Measurements from ENCODE around the gene ZC3H10. TPM values are rescaled to one million over a fixed set of nuclear protein-coding genes. Genes with fewer than 3 reads are reported as not detected.

The ZC3H10 gene
- total RNA-seq, 1 experiment from 2014 or later = 8.7 TPM

DNA sequence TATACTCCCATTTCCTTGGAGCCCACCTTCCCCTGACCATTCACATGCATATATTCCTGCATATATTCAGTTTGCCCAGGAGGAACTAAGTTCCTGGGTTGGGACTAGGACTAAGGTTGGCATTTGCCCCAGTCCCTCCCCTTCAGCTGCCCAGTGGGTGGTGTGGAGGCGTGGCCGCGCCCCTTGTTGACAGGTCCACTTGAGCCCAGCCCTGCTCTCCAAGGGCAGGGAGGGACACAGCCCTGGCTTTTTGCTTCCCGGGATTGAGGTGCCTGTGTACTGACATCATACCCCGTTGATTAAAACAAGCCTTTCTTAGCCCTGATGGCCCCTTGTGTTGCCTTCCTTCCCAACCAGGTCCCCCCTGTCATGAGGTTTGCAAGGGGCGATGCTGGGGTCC, 30.8 kb upstream of the ZC3H10 start:
- Histone ChIP-seq H3K9me2 (ENCODE audit: insufficient read depth) (no peaks in the 10 kb centered on the region), H3K79me2 (ENCODE audit: insufficient read depth, low read length) (no peaks in the 10 kb centered on the region; the same call in 1 of the 2 replicates), H3K27ac (ENCODE audit: low read depth, low read length) (no peak overlapping the region), H3K4me2 (ENCODE audit: low read length) (no peak overlapping the region), H3K9me3 (ENCODE audit: control insufficient read depth in 1 of 2, insufficient read depth in 1 of 2, low read depth in 1 of 2, low read length in 2 of 2) (no peaks in the 10 kb centered on the region), H3K36me3 (ENCODE audit: control insufficient read depth in 1 of 2, insufficient read depth in 2 of 2, low read length in 2 of 2) (peaks cover 10 to 22% of the 10 kb centered on the region in 2 experiments; a peak in 2 of 4 replicates), H3K4me3 (replicated peaks in 1 of 2; ENCODE audit: low read depth in 1 of 2, low read length in 2 of 2) (no peak overlapping the region), H3K9ac (ENCODE audit: low read length) (no peak overlapping the region), H3K4me1 (ENCODE audit: control insufficient read depth in 1 of 2, insufficient read depth in 2 of 2, low read length in 2 of 2) (peaks cover 4 to 11% of the 10 kb centered on the region in 2 experiments; a peak in 2 of 4 replicates), H2AFZ (ENCODE audit: low read depth, low read length, poor library complexity, severe bottlenecking) (no peak overlapping the region), H3K27me3 (ENCODE audit: insufficient read depth, low read length) (no peaks in the 10 kb centered on the region), H4K20me1 (ENCODE audit: insufficient read depth) (no peaks in the 10 kb centered on the region)
- ChIA-PET RAD21 (ENCODE audit: low non-redundant PET in 1 of 2, low total read pairs in 2 of 2, uncharacterized antibody in 2 of 2, unreplicated experiment in 2 of 2) (no interaction called here), CTCF (no interaction called here), POLR2A (no interaction called here)
- TF ChIP-seq REST (IDR thresholded peaks at IDR 0.05; ENCODE audit: low read depth) = no peak
- no peak for TF ChIP-seq EZH2 (IDR thresholded peaks at IDR 0.05)
- TF ChIP-seq JUND (IDR thresholded peaks at IDR 0.05) = no peak
- TF ChIP-seq EZH2phosphoT487 (IDR thresholded peaks at IDR 0.05; ENCODE audit: borderline replicate concordance) = no peak
- TF ChIP-seq, protein P1, sequence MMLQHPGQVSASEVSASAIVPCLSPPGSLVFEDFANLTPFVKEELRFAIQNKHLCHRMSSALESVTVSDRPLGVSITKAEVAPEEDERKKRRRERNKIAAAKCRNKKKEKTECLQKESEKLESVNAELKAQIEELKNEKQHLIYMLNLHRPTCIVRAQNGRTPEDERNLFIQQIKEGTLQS (IDR thresholded peaks at IDR 0.05) = no peak
- no peak for TF ChIP-seq FOSL1 (IDR thresholded peaks at IDR 0.05; ENCODE audit: low read depth)
- TF ChIP-seq CEBPB (IDR thresholded peaks at IDR 0.05; ENCODE audit: low read depth) = no peak
- no peak for TF ChIP-seq ZFX (IDR thresholded peaks at IDR 0.05)
- no peak for TF ChIP-seq ELF1 (IDR thresholded peaks at IDR 0.05; ENCODE audit: borderline replicate concordance, low read depth)
- no peak for TF ChIP-seq SRF (IDR thresholded peaks at IDR 0.05; ENCODE audit: low read depth)
- TF ChIP-seq RAD21 (IDR thresholded peaks at IDR 0.05; ENCODE audit: low read depth) = no peak
- TF ChIP-seq POLR2AphosphoS5 (IDR thresholded peaks at IDR 0.05; ENCODE audit: low read depth, low read length) = no peak
- TF ChIP-seq, protein P2, sequence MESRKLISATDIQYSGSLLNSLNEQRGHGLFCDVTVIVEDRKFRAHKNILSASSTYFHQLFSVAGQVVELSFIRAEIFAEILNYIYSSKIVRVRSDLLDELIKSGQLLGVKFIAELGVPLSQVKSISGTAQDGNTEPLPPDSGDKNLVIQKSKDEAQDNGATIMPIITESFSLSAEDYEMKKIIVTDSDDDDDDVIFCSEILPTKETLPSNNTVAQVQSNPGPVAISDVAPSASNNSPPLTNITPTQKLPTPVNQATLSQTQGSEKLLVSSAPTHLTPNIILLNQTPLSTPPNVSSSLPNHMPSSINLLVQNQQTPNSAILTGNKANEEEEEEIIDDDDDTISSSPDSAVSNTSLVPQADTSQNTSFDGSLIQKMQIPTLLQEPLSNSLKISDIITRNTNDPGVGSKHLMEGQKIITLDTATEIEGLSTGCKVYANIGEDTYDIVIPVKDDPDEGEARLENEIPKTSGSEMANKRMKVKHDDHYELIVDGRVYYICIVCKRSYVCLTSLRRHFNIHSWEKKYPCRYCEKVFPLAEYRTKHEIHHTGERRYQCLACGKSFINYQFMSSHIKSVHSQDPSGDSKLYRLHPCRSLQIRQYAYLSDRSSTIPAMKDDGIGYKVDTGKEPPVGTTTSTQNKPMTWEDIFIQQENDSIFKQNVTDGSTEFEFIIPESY (IDR thresholded peaks at IDR 0.05; ENCODE audit: extremely low read depth, insufficient replicate concordance, low read length) = no peak
- no peak for TF ChIP-seq POLR2A (IDR thresholded peaks at IDR 0.05; ENCODE audit: borderline replicate concordance, extremely low read depth, insufficient read depth, insufficient read length)
- no peak for TF ChIP-seq SIN3A (IDR thresholded peaks at IDR 0.05; ENCODE audit: low read depth)
- no peak for TF ChIP-seq EGR1 (IDR thresholded peaks at IDR 0.05; ENCODE audit: low read depth)
- TF ChIP-seq MAX (IDR thresholded peaks at IDR 0.05) = no peak
- TF ChIP-seq ZNF274 (IDR thresholded peaks at IDR 0.05; ENCODE audit: low read depth, low read length) = no peak
- intact Hi-C loops (cut with micrococcal nuclease) = no loop called here
- ATAC-seq (peak; percentile 44; the same call in 1 of the 2 replicates), DNase-seq (ENCODE audit: low read depth, low spot score) (no peak)
- no TSS peak for BruUV-seq (replicated peaks)
